HG03520 (cell line): ENCODE data around the gene COL9A1.

Source experiments
- ATAC-seq: cut with Tn5 transposase; IDR thresholded peaks from one replicate; pipeline ENCODE4 v1.9.1; 2021; ENCODE audit warnings: mild to moderate bottlenecking, moderate library complexity; ENCODE audit not compliant: unreplicated experiment

The COL9A1 gene

DNA sequence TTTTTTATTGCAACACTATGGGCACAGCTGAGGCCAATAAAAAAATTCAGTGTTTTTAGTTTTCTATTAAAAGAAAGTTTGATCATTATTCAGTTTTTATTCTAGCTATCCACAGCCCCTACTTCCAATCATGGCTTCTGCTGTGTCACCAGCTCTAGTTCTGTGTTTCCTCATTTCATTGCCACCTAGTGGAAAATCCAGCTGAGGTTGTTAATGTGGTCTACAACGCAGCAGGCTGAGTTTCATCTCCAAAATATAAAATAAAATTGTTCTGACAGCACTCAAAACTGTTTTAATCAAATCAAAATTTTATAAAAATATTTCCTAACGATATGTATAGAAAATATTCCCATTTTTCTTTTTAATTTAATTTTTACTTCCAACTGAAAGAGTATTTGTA, 13.6 kb downstream of the COL9A1 start:
- no peak for ATAC-seq

DNA sequence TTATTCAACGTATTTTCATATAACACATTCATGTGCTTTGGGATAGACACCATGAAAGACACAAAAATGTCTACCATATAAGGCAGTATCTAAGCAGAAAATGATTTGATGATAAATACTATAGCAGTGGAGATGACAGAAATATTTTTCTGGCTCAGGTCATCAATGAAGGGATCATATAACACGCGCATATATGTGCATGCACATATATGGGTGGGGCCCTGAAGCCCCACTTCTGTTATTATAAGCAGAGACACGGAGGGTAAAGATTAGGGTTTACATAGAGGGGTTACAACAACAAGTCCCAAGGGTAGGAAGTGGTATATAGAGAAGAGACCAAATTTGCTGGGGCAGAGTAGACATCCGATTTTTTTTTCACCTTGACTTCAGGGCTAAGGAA, 16.0 kb downstream of the COL9A1 start:
- no peak for ATAC-seq

DNA sequence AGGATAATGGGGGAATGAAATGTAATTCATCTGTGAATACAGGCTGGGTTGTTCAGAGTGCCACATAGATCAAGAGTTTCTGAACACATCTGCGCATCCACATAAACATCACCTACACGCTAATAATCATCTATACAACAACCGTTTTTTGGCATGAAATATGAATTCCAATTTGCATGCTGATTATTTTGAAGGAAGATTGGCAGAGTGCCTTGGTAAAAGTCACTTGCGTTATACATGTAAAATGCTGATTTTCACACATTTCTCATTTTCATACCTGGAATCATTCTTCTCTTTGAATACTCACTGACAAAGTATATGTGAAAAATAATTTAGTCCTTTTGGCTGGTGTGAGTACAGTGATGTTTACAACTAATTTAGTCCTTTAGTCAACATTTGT, 17.7 kb downstream of the COL9A1 start:
- ATAC-seq = no peak

DNA sequence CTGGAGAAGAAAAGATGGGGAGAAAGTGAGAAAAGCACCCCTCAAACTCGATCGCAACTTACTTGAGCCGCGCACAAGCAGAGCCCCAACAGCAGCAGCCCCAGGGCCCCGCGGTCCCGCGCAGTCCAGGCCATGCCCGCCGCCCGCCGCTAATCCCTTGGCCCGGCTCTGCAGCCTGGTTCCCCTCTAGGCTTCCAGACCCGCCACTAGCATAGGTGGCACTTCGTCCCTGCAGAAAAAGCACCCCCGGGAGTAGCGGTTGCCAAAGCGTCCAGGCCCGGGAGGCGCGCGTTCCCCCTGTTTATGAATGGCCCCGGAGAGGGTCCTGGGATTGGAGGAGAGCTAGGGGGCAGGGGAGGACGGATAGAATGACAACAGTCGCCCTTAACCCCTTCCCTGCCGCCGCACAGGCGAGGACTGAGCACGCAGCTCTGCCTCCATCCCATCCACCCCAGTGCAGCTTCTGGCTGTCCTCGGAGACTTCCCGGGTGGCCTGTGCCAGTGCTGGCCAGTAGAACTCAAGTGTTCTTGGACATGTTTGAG, 19.9 kb downstream of the COL9A1 start:
- ATAC-seq = no peak

DNA sequence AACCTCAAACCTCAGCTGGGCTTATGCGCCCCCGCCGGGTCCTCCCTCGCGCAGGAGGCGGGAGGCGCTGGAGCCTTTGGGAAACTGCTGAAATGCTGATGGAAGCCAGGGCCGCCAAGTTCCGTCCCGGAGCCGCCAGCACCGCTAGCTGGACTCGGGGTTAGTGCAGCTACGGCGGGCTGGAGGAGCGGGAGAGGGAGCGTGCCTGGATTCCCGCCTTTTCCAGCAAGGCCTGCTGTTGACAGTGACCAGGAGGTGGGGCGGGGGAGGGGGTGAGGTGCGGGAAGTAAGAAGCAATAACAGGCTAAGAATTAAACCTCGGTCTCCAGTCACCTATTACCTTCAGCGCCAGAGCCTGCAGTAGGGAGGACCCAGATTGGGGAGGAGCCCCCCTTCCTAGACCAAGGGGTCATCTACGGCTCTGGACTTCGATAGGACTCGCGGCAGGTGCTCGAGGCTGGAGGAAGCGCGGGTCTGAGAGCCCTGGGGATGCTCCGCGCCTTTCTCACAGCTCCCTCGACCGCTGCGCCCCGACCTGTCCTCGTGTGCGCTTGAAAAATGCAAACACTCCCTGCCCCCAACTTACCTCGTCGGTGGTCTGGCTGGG, 20.5 kb downstream of the COL9A1 start:
- ATAC-seq = no peak

DNA sequence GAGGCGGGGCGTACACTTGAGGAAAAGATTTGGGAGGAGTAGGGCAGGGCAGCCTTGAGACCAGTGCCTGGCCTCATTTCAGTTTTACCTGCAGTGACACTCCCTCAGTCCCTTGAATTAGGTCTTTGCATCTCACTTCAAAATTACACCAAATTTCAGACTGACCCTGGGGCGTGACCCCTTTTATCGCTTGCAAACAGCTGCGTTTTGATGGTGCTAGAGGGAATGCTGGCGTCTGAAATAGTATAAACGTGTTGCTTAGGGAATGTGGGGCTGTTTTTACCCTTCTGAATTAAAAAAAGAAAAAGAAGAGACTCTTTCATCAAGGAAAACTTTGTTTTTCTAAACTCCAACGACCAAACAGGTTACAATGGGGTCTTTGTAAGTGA, 21.0 kb downstream of the COL9A1 start:
- ATAC-seq = no peak

DNA sequence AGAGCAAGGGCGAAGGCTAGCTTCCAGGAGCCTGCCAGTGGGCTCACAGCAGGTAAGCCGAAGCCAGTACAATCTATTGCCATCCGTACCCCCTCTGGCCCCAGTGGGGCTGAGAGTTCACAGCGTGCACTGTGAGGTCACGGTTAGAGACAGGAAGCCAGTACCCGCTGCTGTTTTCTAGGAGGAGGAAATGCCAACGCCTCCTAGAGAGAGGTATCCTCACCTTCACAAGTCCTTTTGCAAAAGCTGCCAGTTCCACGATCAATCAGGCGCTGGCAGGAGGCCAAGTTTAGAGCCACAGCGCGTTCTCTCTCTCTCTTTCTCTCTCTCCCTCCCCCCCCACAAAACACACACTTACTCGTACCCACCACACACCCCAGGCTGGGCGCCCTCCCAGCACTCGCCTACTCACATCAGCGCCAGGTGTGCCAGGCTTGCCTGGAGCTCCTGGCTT, 22.5 kb downstream of the COL9A1 start:
- no peak for ATAC-seq

DNA sequence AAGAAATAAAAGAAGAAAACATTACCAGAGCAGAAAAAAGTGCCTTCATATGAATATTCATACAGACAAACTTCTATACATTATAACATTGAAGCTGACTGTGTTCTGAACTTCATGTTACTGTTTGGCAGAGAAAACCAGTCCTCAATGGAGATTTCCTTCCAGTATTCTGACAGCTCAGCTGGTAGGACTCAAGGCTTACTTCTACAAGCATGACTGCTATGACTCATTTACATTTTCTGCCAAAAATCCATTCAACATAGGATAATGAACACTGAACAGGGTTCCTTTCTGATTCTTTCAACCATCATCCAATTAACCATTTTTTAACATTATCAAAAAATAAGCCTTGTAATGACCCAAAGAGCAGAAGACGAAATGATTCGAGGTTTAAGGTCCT, 25.4 kb downstream of the COL9A1 start:
- no peak for ATAC-seq

DNA sequence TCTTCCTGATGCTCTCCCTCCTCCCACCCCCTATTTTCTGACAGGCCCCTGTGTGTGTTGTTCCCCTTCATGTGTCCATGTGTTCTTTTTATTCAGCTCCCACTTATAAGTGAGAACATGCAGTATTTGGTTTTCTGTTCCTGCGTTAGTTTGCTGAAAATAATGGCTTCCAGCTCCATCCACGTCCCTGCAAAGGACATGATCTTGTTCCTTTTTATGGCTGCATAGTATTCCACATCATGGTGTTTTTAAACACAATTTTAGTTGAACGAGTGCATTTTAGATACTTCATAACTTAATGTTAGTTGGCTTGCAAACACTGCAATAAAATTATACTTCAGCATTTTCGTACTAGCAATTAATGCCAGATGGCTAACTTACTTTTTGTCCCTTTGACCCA, 28.5 kb downstream of the COL9A1 start:
- ATAC-seq = no peak

DNA sequence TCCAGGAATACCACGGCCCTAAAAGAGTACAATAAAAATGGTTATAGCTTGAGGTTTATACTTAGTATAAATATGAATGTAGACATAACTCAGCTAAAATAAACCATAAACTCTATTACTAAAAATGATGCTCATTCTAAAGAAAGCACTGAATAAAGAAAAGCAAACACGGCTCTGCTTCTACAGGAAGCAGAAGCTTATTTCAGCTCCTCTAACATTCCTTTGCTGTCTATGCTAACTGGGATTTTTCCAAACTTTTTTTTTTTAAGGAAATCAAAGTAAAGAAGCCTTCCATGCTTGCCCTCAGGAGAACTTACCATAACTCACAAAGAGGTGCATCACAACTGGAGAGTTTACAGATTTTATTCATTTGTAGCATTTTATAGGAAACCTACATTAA, 30.8 kb downstream of the COL9A1 start:
- no peak for ATAC-seq

DNA sequence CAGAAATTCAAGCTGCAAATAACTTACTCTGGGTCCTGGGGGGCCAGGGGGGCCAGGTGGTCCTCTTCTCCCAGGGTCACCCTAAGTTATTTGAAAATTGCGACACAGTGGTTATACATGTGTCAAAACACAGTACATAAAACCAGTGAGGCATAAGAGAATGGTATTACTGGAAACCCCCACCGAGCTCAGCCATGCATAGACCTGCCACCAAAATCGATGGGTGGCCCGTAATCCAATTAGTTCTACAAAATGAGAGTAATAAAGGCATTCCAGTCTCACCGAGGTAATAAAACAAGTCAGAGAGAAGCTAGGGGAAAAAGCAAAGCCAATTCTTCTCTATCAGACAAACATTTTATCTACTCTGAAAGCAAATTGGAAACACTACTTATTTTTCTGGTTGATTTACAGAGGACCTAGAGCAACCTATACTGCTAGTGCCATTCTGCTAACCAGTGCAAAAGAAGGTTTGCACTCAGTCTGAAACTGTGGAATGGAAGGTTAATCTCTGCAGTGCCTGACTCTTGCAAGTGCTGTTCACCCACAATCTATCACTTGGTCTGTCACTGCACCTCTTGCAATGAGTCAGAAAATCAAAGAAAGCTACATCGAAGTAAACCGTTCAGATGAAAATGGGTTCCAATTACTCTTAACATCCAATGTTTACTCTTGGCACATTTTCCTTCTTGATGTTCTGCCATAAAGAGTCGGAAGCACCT, 32.4 kb downstream of the COL9A1 start:
- ATAC-seq = no peak

DNA sequence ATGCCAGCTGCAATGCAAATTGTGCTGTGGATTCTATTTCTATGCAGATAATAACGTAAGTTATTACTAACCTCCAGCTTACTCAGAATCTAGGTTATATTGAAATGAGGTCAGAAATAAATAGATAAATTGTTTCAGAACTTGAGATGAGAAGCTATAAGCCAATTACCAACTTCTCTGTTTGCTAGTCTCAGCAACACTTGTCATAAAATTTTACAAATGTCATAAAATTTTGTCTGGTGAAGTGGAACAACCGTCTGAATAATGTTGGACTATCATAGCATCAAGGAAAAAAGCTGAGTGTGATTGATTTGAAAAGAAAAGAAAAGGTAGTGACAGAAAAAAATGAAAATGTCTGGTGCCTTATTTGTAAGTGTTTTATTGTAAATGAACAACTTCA, 36.7 kb downstream of the COL9A1 start:
- ATAC-seq = no peak

DNA sequence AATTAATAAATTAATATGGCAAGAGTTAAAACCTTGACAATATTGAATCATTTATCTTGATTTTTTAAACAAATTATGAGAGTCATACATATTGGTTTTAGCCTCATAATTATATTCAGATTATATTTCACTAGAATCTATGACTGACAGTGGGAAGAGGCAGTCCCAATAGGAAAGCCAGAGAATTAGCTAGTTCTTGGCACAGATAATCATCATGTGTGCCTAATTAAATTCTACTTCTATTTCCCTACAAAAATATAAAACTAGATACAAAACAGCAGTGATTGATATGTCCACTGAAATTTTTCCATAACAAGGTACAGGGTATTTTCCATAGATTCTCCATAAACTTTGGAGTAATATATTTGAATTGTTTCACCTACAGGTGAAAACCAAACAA, 38.6 kb downstream of the COL9A1 start:
- ATAC-seq = no peak

DNA sequence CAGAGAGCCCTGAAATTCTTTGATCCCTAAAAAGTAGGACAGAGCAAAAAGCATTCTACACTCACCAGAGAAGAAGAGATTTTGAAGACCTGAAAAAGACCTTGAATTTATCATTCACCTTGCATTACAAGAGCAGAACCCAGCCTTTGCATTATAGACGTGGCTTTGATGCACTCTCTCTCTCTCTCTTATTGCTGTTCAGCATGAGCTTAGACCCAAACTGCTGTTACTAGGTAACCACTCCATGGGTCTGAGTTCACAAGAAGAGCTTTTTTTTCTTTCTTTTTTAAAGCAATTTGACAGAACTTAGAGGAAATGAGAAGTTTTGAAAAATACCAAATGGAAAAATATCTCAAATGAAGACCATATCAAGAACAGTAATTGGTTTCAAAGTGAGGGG, 44.4 kb downstream of the COL9A1 start:
- no peak for ATAC-seq

DNA sequence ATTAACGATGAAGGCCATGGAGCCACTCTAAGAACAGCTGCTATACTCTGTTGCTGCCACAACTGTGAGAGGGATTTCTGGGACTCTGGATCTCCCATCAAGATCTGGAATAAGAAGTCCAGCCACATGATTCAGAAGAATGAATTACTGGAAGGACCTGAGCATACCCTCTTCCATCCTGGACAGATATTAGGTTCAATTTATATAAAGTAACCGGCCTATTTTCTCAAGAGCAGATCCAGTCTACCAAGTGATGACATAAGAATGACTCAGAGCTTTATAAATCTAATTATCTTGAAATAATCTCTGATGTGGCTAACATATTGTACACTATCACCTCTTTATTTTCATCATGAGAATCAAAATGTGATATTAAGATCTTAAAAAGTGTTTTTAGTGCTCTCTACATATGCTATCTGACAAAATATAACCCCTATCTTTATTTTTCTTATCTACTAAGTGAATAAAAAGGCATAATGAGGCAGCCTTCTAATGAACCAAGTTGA, 45.1 kb downstream of the COL9A1 start:
- no peak for ATAC-seq

DNA sequence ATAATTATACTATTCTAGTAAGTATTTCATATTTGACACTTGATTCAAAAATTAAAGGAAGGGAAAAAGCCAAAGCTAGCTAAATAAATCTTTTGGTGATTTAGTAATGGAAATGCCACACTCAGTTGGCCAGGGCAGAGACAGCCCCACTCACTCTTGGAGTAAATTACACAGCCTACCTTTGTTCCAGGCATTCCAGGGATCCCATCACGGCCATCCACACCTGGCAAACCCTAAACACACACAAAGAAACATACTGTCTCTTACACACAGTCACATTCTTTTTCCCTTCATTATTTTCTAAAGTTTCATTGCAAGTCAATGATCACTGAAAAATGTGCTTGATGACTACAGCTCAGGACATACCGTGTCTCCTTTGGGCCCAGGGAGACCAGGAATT, 48.1 kb downstream of the COL9A1 start:
- ATAC-seq = no peak

DNA sequence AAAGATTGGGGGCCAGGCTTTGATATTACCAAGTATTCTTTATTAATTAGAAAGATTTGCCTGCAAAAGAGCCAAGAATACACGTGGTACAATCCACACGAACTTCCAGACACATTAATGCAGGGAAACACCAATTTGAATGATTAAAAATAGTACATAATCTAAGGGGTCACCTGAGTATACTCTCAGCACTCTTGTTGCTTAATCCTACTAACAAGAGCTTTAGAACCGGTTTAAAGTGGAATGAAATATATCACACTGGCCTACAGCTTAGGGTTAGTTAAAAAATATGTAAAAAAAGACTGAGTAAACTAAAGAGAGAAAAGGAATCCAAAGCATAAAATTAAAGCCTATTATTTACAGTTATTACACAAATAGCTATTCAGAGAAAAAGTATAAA, 49.0 kb downstream of the COL9A1 start:
- no peak for ATAC-seq

DNA sequence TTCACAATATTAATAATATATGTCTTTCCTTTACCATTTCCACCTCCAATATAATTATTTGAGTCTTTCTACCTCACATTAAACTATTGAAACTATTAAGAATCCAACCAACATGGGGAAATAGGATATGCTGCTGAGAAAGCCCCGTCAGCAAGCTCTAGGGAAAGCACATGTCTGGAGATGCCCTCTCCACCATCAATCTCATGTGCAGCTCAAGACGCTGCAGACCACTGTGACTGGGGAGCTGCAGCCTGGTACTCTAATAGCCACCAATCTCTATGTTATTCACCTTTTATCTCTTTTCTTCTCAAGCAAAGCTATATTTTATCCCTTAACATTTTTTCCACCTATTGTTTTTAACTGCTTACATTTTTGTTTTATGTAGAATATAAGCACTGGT, 50.3 kb downstream of the COL9A1 start:
- no peak for ATAC-seq

DNA sequence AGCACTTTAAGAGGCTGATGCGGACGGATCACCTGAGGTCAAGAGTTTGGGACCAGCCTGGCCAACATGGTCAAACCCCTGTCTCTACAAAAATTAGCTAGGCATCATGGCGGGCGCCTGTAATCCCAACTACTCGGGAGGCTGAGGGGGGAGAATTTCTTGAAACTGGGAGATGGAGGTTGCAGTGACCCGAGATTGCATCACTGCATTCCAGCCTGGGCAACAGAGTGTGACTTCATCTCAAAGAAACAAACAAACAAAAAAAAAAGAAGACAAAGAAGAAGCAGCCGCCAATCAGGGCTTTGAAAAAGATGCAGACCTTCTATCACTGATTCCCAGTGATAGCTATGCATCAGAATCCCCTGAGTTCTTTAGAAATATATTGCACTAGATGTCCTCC, 56.8 kb downstream of the COL9A1 start:
- no peak for ATAC-seq

DNA sequence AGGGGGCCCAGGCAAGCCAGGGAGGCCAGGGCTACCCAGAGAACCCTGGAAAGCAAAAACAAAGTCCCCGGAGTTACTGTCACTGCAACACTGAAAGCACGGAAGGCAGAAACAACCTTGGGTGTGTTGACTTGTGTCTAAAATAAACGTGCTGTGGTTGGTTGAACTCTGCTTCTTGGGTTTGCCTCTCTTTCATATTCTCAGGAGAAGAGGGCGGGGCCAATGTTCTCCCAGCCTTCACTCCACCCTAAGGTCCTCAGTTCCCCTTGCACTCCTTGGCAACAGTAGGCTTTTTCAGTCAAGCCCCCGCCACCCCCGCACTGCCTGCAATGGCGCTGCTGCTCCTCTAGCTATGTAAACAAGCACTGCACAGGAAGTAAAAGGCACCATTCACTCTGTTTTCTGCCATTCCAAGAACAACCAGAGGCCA, 60.9 kb downstream of the COL9A1 start:
- no peak for ATAC-seq

DNA sequence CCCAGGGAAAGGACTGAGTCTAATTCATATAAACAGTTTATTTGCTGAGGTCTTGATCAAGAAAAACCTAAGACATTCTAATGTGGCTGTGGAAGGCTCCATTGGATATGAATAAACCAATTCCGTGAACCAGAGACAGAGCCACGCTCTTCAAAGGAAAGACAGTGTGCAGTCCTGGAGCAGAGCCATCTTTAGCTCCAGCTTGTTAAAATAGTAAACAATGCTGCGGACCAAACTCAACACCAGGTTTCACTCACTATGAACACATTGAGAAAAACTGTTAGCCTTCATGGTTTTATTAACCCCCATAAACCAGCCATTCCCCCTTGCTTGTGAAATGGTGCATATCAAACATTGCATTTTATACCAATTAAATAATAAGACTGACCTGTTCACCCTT, 61.9 kb downstream of the COL9A1 start:
- no peak for ATAC-seq

DNA sequence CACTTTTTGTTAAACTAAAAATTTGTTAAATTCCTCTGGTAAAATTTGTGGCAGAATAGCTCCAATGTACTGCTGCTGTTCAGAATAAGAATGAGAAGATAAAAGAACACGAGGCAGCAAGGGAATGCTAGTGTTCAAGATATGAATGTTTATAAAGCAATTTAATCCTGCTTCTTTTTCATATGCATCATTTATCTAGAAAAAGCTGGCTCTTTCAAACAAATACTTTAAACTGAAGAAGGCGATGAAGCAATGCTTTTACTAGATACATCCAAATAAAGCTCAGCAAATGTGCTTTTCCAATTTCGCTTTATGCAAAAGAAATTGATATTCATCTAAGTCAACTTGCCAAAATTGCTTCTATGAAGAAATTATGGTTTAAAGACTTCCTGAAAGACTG, 66.5 kb downstream of the COL9A1 start:
- no peak for ATAC-seq
